CD14-positive monocyte (primary cell): ENCODE data around the gene ZFYVE28. TPM values are rescaled to one million over a fixed set of nuclear protein-coding genes. Genes with fewer than 3 reads are reported as not detected.
A peak's percentile ranks its signal among the peaks of the same experiment; 100 is the strongest.

ENCODE experiments used
- DNase-seq, 3 donors: peaks; one replicate each; pipeline ENCODE4 v3.0.0-alpha.2; 2011 to 2022
- H2AFZ ChIP-seq: 2 replicates; pipeline ENCODE4 v1.6.0; 2012; ENCODE audit warnings: mild to moderate bottlenecking, low read depth, low read length, inconsistent platforms; ENCODE audit not compliant: insufficient read depth, poor library complexity, severe bottlenecking
- H3K27ac ChIP-seq, 2 donors: 1 replicate in 1 of 2; 2 replicates in 1 of 2; pipeline ENCODE4 v1.5.1; 2012 to 2013; ENCODE audit warnings: low read length in 2 of 2, control low read depth in 1 of 2, inconsistent platforms in 1 of 2, low read depth in 1 of 2, mild to moderate bottlenecking in 1 of 2
- H3K27me3 ChIP-seq, 2 donors: one replicate each; pipeline versions ENCODE4 v1.6.0 to v1.6.1; 2011 to 2013; ENCODE audit warnings: low read length in 2 of 2; ENCODE audit not compliant: control insufficient read depth in 2 of 2, insufficient read depth in 2 of 2
- H3K36me3 ChIP-seq, 2 donors: replicated peaks in 1 of 2; 1 replicate in 1 of 2; 2 replicates in 1 of 2; pipeline versions ENCODE4 v1.5.1 to v1.6.1; 2012 to 2013; ENCODE audit warnings: low read length in 2 of 2, control low read depth in 1 of 2, inconsistent platforms in 1 of 2, mild to moderate bottlenecking in 1 of 2; ENCODE audit not compliant: insufficient read depth in 2 of 2, control insufficient read depth in 1 of 2
- H3K4me1 ChIP-seq, 2 donors: 1 replicate in 1 of 2; 2 replicates in 1 of 2; pipeline versions ENCODE4 v1.5.1 to v1.6.1; 2012 to 2013; ENCODE audit warnings: low read length in 2 of 2, control low read depth in 1 of 2, inconsistent platforms in 1 of 2, mild to moderate bottlenecking in 1 of 2, moderate library complexity in 1 of 2; ENCODE audit not compliant: insufficient read depth in 2 of 2, control insufficient read depth in 1 of 2
- H3K4me2 ChIP-seq: replicated peaks from 2 replicates; pipeline ENCODE3; 2012; ENCODE audit warnings: low read length, moderate library complexity, mild to moderate bottlenecking; ENCODE audit not compliant: poor library complexity, severe bottlenecking; ENCODE audit errors: extremely low read depth
- H3K4me3 ChIP-seq, 3 experiments: fragments of 200-600 bp in 1 of 3; sonication (generic) in 1 of 3; replicated peaks in 1 of 3; 1 replicate in 2 of 3; 2 replicates in 1 of 3; pipeline ENCODE4 v1.5.1; 2011 to 2013; ENCODE audit warnings: low read length in 3 of 3, mild to moderate bottlenecking in 3 of 3, control low read depth in 2 of 3, low read depth in 2 of 3, inconsistent platforms in 1 of 3, moderate library complexity in 1 of 3
- H3K79me2 ChIP-seq: 2 replicates; pipeline ENCODE4 v1.6.0; 2012; ENCODE audit warnings: mild to moderate bottlenecking, control low read depth, inconsistent platforms, low read length, moderate library complexity; ENCODE audit not compliant: insufficient read depth
- H3K9ac ChIP-seq: 2 replicates; pipeline ENCODE4 v1.6.0; 2017; ENCODE audit warnings: low read length, mild to moderate bottlenecking; ENCODE audit not compliant: insufficient read depth, poor library complexity, severe bottlenecking
- H3K9me3 ChIP-seq, 2 donors: replicated peaks in 1 of 2; 1 replicate in 1 of 2; 2 replicates in 1 of 2; pipeline versions ENCODE4 v1.5.1 to v1.6.1; 2012 to 2013; ENCODE audit warnings: low read length in 2 of 2, control low read depth in 1 of 2; ENCODE audit not compliant: control insufficient read depth in 1 of 2, insufficient read depth in 1 of 2
- H4K20me1 ChIP-seq: 2 replicates; pipeline ENCODE4 v1.6.0; 2012; ENCODE audit warnings: mild to moderate bottlenecking, low read length, control low read depth, moderate library complexity; ENCODE audit not compliant: insufficient read depth
- H3K27ac Mint-ChIP-seq, 7 donors: one replicate each; pipeline ENCODE4 v1.8.0; 2020; ENCODE audit warnings: mild to moderate bottlenecking in 7 of 7, mixed read lengths in 7 of 7, moderate library complexity in 6 of 7, inconsistent platforms in 2 of 7
- H3K27me3 Mint-ChIP-seq, 3 donors: one replicate each; pipeline ENCODE4 v1.8.0; 2021 to 2022; ENCODE audit warnings: low read depth in 3 of 3, mild to moderate bottlenecking in 3 of 3, mixed read lengths in 3 of 3, moderate library complexity in 3 of 3, inconsistent platforms in 1 of 3
- H3K36me3 Mint-ChIP-seq, 2 donors: one replicate each; pipeline ENCODE4 v1.8.0; 2020; ENCODE audit warnings: mixed read lengths in 2 of 2, inconsistent platforms in 1 of 2, mild to moderate bottlenecking in 1 of 2
- H3K4me1 Mint-ChIP-seq: one replicate; pipeline ENCODE4 v1.8.0; 2020; ENCODE audit warnings: mild to moderate bottlenecking, mixed read lengths
- H3K4me3 Mint-ChIP-seq, 2 donors: one replicate each; pipeline ENCODE4 v1.8.0; 2020; ENCODE audit warnings: mild to moderate bottlenecking in 2 of 2, mixed read lengths in 2 of 2, moderate library complexity in 1 of 2
- H3K9me3 Mint-ChIP-seq, 7 donors: one replicate each; pipeline ENCODE4 v1.8.0; 2020 to 2022; ENCODE audit warnings: mixed read lengths in 7 of 7, mild to moderate bottlenecking in 6 of 7, moderate library complexity in 6 of 7, inconsistent platforms in 2 of 7
- CTCF ChIP-seq: fragments of 200-600 bp; IDR thresholded peaks from one replicate; pipeline ENCODE4 v1.8.0; 2022; ENCODE audit warnings: antibody characterized with exemption, mild to moderate bottlenecking
- WGBS: methylation state at CpG from one replicate; pipeline ENCODE4 v1.1.5; 2013; ENCODE audit warnings: missing lambda C conversion rate; ENCODE audit not compliant: insufficient coverage; 5-methylcytosine and 5-hydroxymethylcytosine counted together
- intact Hi-C, 2 donors: fragments of 100-400 bp; cut with micrococcal nuclease; formaldehyde crosslinking; loops; one replicate each; pipeline versions ENCODE4 v1.15.0 to v1.15.1; 2023
- polyA plus RNA-seq, 3 donors: library from polyadenylated mRNA; depleted of rRNA in 1 of 3; unstranded in 2 of 3; stranded (reverse) in 1 of 3; fragments of 300-500 nt in 2 of 3; fragments of >200 nt in 1 of 3; fragmentation: Illumina TruSeq in 2 of 3; gene quantifications; 1 replicate in 2 of 3; 2 replicates in 1 of 3; pipeline ENCODE4 v1.2.3, GENCODE V29; 2012 to 2021

Gene ZFYVE28
- polyA plus RNA-seq, 3 donors: 1.0 to 4.4 (median 1.1) TPM

GRCh38 chr4:2256781-2257191 lies 161.7 kb downstream of the ZFYVE28 start:
- Histone ChIP-seq H3K27ac (no peak overlapping the region), H3K4me2 (no peak overlapping the region), H3K36me3 (peaks cover 56 to 80% of the 10 kb centered on the region in 2 donors), H3K4me3 (no peak overlapping the region), H3K4me1 (peaks cover 13 to 15% of the 10 kb centered on the region in 2 donors), H3K9ac (no peak overlapping the region), H4K20me1 (peaks cover 89% of the 10 kb centered on the region), H2AFZ (no peak overlapping the region), H3K27me3 (no peaks in the 10 kb centered on the region), H3K79me2 (peaks cover 32% of the 10 kb centered on the region), H3K9me3 (no peaks in the 10 kb centered on the region)
- peaks cover 34 to 49% of the 10 kb centered on the region in 2 donors for H3K36me3 Mint-ChIP-seq
- intact Hi-C loops: no loop called here
- peaks cover 10% of the 10 kb centered on the region for H3K4me1 Mint-ChIP-seq
- DNase-seq: no peak
- no peak for TF ChIP-seq CTCF
- no peak overlapping the region for H3K27ac Mint-ChIP-seq
- H3K4me3 Mint-ChIP-seq: no peak overlapping the region
- H3K27me3 Mint-ChIP-seq: peaks cover 0 to 4% (median 3%) of the 10 kb centered on the region in 3 donors
- H3K9me3 Mint-ChIP-seq: no peaks in the 10 kb centered on the region
- 94% methylated on average over 11 of the region's 12 CpGs for WGBS

- Histone ChIP-seq H2AFZ (no peak overlapping the region), H3K4me2 (no peak overlapping the region), H3K9me3 (no peaks in the 10 kb centered on the region), H3K9ac (no peak overlapping the region), H3K36me3 (peaks cover 61 to 85% of the 10 kb centered on the region in 2 donors), H3K4me1 (peaks cover 13 to 15% of the 10 kb centered on the region in 2 donors), H3K79me2 (peaks cover 31% of the 10 kb centered on the region), H3K4me3 (no peak overlapping the region), H3K27me3 (no peaks in the 10 kb centered on the region), H3K27ac (no peak overlapping the region), H4K20me1 (peaks cover 94% of the 10 kb centered on the region)
- WGBS: 95% methylated on average over 7 of the region's 8 CpGs
- Mint-ChIP-seq H3K27ac (no peak overlapping the region), H3K4me1 (peaks cover 10% of the 10 kb centered on the region), H3K9me3 (no peaks in the 10 kb centered on the region), H3K27me3 (peaks cover 0 to 4% (median 3%) of the 10 kb centered on the region in 3 donors), H3K36me3 (peaks cover 34 to 54% of the 10 kb centered on the region in 2 donors), H3K4me3 (no peak overlapping the region)
- intact Hi-C loops: no loop called here
- TF ChIP-seq CTCF: no peak
- peak in 1 of 3 donors; percentile 2 for DNase-seq
Measured at GRCh38 chr4:2256156-2256731, 162.2 kb downstream of the ZFYVE28 start.
